ENCODE measurements around the gene TUBGCP2.
A peak's percentile ranks its signal among the peaks of the same experiment; 100 is the strongest.

TUBGCP2 gene, protein sequence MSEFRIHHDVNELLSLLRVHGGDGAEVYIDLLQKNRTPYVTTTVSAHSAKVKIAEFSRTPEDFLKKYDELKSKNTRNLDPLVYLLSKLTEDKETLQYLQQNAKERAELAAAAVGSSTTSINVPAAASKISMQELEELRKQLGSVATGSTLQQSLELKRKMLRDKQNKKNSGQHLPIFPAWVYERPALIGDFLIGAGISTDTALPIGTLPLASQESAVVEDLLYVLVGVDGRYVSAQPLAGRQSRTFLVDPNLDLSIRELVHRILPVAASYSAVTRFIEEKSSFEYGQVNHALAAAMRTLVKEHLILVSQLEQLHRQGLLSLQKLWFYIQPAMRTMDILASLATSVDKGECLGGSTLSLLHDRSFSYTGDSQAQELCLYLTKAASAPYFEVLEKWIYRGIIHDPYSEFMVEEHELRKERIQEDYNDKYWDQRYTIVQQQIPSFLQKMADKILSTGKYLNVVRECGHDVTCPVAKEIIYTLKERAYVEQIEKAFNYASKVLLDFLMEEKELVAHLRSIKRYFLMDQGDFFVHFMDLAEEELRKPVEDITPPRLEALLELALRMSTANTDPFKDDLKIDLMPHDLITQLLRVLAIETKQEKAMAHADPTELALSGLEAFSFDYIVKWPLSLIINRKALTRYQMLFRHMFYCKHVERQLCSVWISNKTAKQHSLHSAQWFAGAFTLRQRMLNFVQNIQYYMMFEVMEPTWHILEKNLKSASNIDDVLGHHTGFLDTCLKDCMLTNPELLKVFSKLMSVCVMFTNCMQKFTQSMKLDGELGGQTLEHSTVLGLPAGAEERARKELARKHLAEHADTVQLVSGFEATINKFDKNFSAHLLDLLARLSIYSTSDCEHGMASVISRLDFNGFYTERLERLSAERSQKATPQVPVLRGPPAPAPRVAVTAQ

DNA sequence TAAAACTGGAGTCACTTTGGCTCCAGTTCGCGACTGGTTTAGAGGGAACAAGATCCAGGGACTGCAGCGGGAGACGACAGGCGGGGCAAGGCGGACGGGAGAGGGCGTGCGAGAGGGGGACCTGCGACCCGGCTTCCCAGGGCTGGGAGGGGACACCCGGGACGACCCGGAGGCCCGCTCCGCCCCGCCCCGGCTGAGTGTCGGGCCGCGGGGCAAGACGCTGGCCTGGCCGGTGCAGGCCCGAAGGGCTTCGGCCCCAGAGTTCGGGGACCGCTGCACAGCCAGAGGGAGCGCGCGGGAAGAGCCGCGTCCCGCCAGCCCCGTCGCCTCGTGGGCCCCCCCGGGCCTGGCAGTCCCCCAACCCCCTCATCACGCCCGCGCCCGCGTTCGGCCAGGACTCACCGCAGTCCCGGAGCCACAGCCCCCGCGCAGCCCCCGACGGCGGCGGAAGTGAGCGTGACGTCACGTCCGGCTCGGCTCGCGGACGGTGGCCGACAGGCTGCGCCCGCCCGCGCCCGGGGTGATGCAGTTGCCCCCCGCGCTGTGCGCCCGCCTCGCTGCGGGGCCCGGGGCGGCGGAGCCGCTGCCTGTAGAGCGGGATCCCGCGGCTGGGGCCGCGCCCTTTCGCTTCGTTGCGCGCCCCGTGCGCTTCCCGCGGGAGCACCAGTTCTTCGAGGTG is at the start of gene TUBGCP2, which contains the start of gene ZNF511:
TUBGCP2 (minus strand) TSS at position 452 of the 679 bp plus-strand sequence. CDS start 5,931 bp downstream, outside the sequence.
ZNF511 (plus strand) TSS at position 494 of the 679 bp plus-strand sequence; CDS start at position 524, 30 bp downstream.
- H3K9ac ChIP-seq (ENCODE audit: insufficient read length) = peak within 1 kb of the TSS; percentile 87
- H3K36me3 ChIP-seq (ENCODE audit: insufficient read depth, low read length) = no peaks in the 10 kb centered on the region; the same call in 1 of the 2 replicates
- peak within 1 kb of the TSS; percentile 89 for H3K27ac ChIP-seq
- H3K4me3 ChIP-seq = peak within 1 kb of the TSS; percentile 84
- no peak for DNase-seq (ENCODE audit: low read depth, low spot score)
- TF ChIP-seq POLR2AphosphoS5 (IDR thresholded peaks at IDR 0.05; ENCODE audit: borderline replicate concordance, low read depth, low read length) = 0 out of 2 replicates have a peak, but pooled peaks have one; percentile 49
- no peak for TF ChIP-seq FOXP2 (optimal IDR thresholded peaks at IDR 0.05; ENCODE audit: control extremely low read depth, extremely low read length, insufficient read depth)
- TF ChIP-seq EZH2 (IDR thresholded peaks at IDR 0.05) = no peak
- H3K9me3 ChIP-seq (ENCODE audit: low read depth, low read length) = no peaks in the 10 kb centered on the region

DNA sequence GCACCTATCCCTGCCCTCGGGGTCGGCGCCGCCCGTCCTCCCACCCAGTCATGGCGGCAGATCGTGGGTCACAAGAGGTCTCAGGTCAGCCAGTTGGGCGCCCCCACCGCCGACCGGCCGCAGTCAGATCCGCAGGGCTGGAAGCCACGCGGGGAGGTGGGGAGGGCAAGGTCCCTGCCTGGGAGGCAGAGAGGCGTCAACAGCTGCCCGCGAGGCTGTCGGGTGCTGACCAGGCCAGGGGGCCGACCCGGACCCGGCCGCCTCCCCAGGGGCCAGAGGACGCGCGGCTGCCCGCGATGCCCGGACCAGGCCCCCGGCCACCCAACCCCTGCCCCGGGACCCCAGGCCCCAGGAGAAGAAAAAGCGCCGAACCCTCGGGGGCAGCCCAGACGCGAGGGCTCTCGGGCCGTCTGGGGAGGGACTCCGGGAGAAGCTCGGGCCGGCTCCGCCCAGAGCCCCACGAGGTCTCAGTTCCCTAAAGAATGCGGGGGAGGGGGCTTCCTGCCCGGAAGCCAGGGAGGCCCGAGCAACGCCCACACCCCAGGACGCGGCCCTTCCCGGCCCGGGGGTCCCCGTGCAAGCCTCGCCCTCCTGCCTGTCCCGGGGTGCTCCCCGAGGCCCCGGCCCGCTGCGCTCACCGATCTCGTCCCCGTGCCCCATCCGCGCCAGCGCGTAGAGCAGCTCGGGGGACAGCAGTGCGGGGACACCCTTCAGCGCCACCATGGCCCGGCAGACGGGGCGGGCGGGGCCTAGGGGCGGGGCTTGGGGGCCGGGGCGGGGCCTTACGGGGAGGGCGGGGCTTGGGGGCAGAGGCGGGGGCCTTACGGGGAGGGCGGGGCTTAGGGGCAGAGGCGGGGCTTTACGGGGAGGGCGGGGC is 48.9 kb upstream of the TUBGCP2 start, which contains the start of gene FUOM:
FUOM (minus strand) TSS at position 735 of the 877 bp plus-strand sequence; CDS start at position 723, 12 bp downstream.
- Histone ChIP-seq H3K9ac (ENCODE audit: insufficient read length) (peak within 1 kb of the TSS; percentile 76), H3K27ac (no peak within 1 kb of the TSS), H3K9me3 (ENCODE audit: low read depth, low read length) (no peaks in the 10 kb centered on the region), H3K36me3 (ENCODE audit: insufficient read depth, low read length) (no peaks in the 10 kb centered on the region), H3K4me3 (peak within 1 kb of the TSS; percentile 80)
- no peak for DNase-seq (ENCODE audit: low read depth, low spot score)
- no peak for TF ChIP-seq FOXP2 (optimal IDR thresholded peaks at IDR 0.05; ENCODE audit: control extremely low read depth, extremely low read length, insufficient read depth)
- TF ChIP-seq POLR2AphosphoS5 (IDR thresholded peaks at IDR 0.05; ENCODE audit: borderline replicate concordance, low read depth, low read length) = peak; percentile 53; the same call in 1 of the 2 replicates
- no peak for TF ChIP-seq EZH2 (IDR thresholded peaks at IDR 0.05)

DNA sequence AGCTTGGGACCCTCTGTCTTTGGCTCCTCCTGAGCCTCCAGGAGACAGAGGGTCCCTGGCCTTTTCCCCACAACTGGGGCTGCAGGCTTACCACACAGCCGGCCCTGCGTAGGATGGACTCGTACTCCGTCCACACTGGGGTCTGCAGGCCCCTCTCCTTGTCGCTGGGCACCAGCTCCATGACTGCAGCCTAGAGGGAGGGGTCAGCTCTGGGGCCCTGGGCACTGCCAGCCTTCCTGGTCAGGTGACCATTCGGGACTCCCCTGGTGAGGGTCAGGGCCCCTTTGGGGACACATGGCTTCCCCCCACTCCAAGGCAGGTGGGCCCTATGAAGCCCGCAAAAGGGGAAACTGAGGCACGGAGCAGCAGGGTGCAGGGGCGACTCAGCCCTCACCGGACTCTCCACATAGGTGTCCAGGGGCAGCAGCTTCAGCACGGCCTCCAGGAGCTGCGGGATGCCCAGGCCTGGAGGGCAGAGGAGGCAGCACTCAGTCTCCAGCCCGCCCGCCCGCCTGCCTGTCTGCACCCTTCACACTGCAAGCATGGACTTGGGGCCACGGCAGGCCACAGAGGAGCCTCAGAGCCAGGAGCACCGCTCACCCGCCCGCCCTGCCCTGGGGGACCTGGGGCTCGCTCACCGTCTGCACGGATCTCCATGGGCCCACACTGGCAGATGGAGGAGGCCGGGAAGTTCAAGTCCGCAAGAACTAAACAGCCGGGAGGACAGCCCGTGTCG is 48.0 kb upstream of the TUBGCP2 start:
- Histone ChIP-seq H3K27ac (no peak overlapping the region), H3K36me3 (ENCODE audit: insufficient read depth, low read length) (no peaks in the 10 kb centered on the region), H3K9ac (ENCODE audit: insufficient read length) (peak overlapping the region; percentile 76), H3K9me3 (ENCODE audit: low read depth, low read length) (no peaks in the 10 kb centered on the region), H3K4me3 (peak overlapping the region; percentile 80)
- no peak for DNase-seq (ENCODE audit: low read depth, low spot score)
- TF ChIP-seq POLR2AphosphoS5 (IDR thresholded peaks at IDR 0.05; ENCODE audit: borderline replicate concordance, low read depth, low read length) (no peak), EZH2 (IDR thresholded peaks at IDR 0.05) (no peak), FOXP2 (optimal IDR thresholded peaks at IDR 0.05; ENCODE audit: control extremely low read depth, extremely low read length, insufficient read depth) (no peak)

DNA sequence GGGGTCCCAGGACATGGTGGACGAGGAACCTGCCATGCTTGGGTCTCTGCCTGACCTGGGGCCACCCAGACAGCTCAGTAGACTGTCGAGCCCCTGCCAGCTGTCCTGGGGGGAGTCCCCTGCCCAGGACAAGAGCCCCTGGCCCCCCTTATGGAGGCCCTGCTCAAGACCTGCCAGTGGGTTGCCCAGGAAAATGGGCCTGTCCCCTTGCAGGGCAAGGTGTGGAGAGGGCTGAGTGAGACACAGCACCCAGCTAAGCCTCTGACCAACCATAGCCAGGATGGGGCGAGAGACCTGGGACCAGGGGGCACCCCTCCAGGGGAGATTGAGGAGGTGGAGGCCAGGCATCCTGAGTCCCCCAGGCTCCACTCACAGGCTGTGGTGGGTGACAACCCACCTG is 47.3 kb upstream of the TUBGCP2 start:
- Histone ChIP-seq H3K9me3 (ENCODE audit: low read depth, low read length) (no peaks in the 10 kb centered on the region), H3K36me3 (ENCODE audit: insufficient read depth, low read length) (no peaks in the 10 kb centered on the region), H3K4me3 (no peak overlapping the region), H3K9ac (ENCODE audit: insufficient read length) (no peak overlapping the region), H3K27ac (no peak overlapping the region)
- no peak for TF ChIP-seq FOXP2 (optimal IDR thresholded peaks at IDR 0.05; ENCODE audit: control extremely low read depth, extremely low read length, insufficient read depth)
- no peak for TF ChIP-seq POLR2AphosphoS5 (IDR thresholded peaks at IDR 0.05; ENCODE audit: borderline replicate concordance, low read depth, low read length)
- TF ChIP-seq EZH2 (IDR thresholded peaks at IDR 0.05) = no peak
- no peak for DNase-seq (ENCODE audit: low read depth, low spot score)

DNA sequence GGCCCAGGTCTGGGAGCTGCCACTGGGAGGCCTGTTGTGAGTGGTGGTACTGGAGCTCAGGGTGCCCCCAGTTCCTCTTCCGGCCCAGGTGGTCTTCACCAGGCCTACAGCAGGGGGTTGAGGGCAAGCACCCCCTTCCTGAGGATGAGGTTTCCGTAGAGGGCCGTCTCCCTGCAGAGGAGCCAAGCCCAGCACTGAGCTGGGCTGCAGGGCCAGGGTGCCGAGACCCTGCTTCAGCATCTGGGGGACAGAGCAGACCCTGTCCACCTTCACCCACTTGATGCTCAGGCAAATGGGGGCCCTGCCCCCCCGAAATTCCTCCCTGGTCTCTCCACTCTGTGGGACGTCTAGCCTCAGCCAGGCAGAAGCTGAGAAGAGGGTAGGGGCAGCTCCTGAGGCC is 46.6 kb upstream of the TUBGCP2 start:
- no peaks in the 10 kb centered on the region for H3K36me3 ChIP-seq (ENCODE audit: insufficient read depth, low read length)
- no peak overlapping the region for H3K4me3 ChIP-seq
- no peak for DNase-seq (ENCODE audit: low read depth, low spot score)
- no peak overlapping the region for H3K27ac ChIP-seq
- H3K9me3 ChIP-seq (ENCODE audit: low read depth, low read length) = no peaks in the 10 kb centered on the region
- TF ChIP-seq FOXP2 (optimal IDR thresholded peaks at IDR 0.05; ENCODE audit: control extremely low read depth, extremely low read length, insufficient read depth) (no peak), POLR2AphosphoS5 (IDR thresholded peaks at IDR 0.05; ENCODE audit: borderline replicate concordance, low read depth, low read length) (no peak), EZH2 (IDR thresholded peaks at IDR 0.05) (no peak)
- H3K9ac ChIP-seq (ENCODE audit: insufficient read length) = no peak overlapping the region

DNA sequence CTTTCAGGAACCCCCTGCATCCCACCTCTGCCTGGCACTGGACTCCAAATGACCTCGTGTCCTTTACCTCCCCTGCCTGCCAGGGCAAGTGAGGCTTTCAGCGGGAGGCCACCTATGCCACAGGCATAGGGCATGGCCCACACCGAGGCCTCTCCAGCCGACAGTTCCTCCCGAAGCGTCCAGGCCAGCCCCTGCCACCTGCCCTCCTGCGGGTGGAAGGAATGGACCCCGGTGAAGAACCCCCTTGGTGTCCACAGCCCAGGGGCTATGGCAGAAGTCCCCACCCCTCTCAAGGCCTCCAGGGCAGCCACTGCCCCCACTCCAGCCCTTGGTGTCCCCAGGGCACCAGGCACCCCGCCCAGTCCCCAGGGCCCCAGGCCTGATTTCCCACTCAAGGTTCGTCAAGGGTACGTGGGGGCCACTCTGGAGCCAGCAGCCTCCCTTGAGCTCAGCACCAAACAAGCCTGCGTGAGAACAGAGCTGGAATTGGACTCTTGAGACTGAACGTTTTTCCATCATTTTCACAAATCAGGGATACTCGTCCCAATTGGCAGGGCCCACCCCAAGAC is 46.1 kb upstream of the TUBGCP2 start:
- H3K9ac ChIP-seq (ENCODE audit: insufficient read length) = no peak overlapping the region
- no peaks in the 10 kb centered on the region for H3K36me3 ChIP-seq (ENCODE audit: insufficient read depth, low read length)
- TF ChIP-seq POLR2AphosphoS5 (IDR thresholded peaks at IDR 0.05; ENCODE audit: borderline replicate concordance, low read depth, low read length) = no peak
- TF ChIP-seq EZH2 (IDR thresholded peaks at IDR 0.05) = no peak
- TF ChIP-seq FOXP2 (optimal IDR thresholded peaks at IDR 0.05; ENCODE audit: control extremely low read depth, extremely low read length, insufficient read depth) = no peak
- H3K9me3 ChIP-seq (ENCODE audit: low read depth, low read length) = no peaks in the 10 kb centered on the region
- DNase-seq (ENCODE audit: low read depth, low spot score) = no peak
- H3K4me3 ChIP-seq = no peak overlapping the region
- no peak overlapping the region for H3K27ac ChIP-seq

All from SK-N-MC (cell line).